Body of pancreas (tissue), 4 donors: ENCODE data around the gene ARHGAP44. TPM values are rescaled to one million over a fixed set of nuclear protein-coding genes. Genes with fewer than 3 reads are reported as not detected.

Experiments used
- ATAC-seq: fragments of 150-250 bp; one replicate; pipeline ENCODE4 v1.9.1; 2016
- DNase-seq, 4 donors: peaks; one replicate each; pipeline ENCODE4 v3.0.0-alpha.2; 2019
- H3K27ac ChIP-seq, 4 donors: fragments of 200-600 bp; sonication (generic); 1 replicate in 3 of 4; 2 replicates in 1 of 4; pipeline versions ENCODE4 v1.5.1 to v1.6.1; 2016 to 2019; ENCODE audit warnings: mild to moderate bottlenecking in 1 of 4, mixed read lengths in 1 of 4, moderate library complexity in 1 of 4
- H3K27me3 ChIP-seq, 2 donors: fragments of 200-600 bp; sonication (generic); one replicate each; pipeline ENCODE4 v1.6.0; 2016; ENCODE audit warnings: mild to moderate bottlenecking in 1 of 2
- H3K36me3 ChIP-seq, 2 donors: fragments of 200-600 bp; sonication (generic); replicated peaks in 1 of 2; 2 replicates each; pipeline ENCODE4 v1.5.1; 2016; ENCODE audit warnings: low read depth in 2 of 2; ENCODE audit not compliant: insufficient read depth in 1 of 2
- H3K4me1 ChIP-seq: fragments of 200-600 bp; sonication (generic); one replicate; pipeline ENCODE4 v1.6.0; 2016
- H3K4me3 ChIP-seq, 2 donors: fragments of 200-600 bp; sonication (generic); 1 replicate in 1 of 2; 2 replicates in 1 of 2; pipeline ENCODE4 v1.5.1; 2016 to 2019
- H3K9me3 ChIP-seq, 3 donors: fragments of 200-600 bp; sonication (generic); 1 replicate in 2 of 3; 2 replicates in 1 of 3; pipeline ENCODE4 v1.5.1; 2016
- POLR2A ChIP-seq, 3 donors: fragments of 450-650 bp; IDR thresholded peaks; one replicate each; pipeline ENCODE4 v1.6.1; 2016; ENCODE audit warnings: antibody characterized with exemption in 3 of 3, mild to moderate bottlenecking in 2 of 3
- WGBS, 2 donors: methylation state at CpG; one replicate each; pipeline ENCODE4 v1.1.5; 2017; 5-methylcytosine and 5-hydroxymethylcytosine counted together
- intact Hi-C: fragments of 100-400 bp; cut with DNase I; formaldehyde crosslinking; loops from one replicate; pipeline ENCODE4 v1.15.1; 2023
- total RNA-seq, 2 donors: library from RNA; depleted of rRNA; stranded (reverse); fragments of >200 nt; gene quantifications; one replicate each; pipeline ENCODE4 v1.1.0, GENCODE V29; 2016
- TF ChIP-seq, protein P1 (sequence below), 7 experiments: fragments of 450-650 bp in 4 of 7; fragments of 200-600 bp in 3 of 7; sonication (generic) in 3 of 7; IDR thresholded peaks; one replicate each; pipeline ENCODE4 v1.5.1; 2016 to 2019; ENCODE audit warnings: antibody characterized with exemption in 7 of 7

ARHGAP44 gene
- total RNA-seq, 2 donors from 2014 or later, result 5.7 to 6.3 TPM

DNA sequence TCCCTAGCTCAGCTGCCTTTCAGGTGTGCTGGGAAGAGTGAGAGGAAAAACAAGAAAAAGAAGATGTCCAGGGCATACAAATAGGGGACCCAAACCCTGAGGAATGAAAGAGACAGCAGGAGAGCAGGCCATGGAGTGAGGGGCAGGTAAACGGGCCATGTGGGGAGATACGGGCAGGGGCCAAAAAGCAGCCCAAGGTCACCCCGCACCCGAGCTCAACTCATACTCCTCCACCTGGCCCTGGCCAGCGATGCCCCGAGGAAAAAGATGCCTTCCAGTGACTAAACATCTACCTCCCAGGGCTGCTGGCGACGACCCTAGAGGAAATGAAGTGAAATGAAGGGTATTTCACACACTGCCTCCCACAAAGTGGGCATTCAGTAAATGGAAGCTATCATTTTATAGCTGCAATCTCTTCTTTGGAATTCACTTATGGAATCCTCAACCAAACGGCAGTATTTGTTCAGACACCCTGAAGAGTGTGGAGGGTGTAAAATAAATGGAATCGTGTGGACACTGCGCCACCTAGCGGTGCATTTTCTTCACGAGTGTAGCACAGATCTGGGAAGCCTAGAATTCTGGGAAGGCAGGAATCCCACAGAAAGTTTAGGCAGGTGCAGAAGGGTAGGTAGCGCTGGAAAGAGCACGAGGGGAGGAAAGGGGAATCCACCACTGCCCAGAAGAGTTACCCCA is 213.6 kb downstream of the ARHGAP44 start:
- Histone ChIP-seq H3K36me3 (peaks cover 12 to 42% of the 10 kb centered on the region in 2 donors), H3K9me3 (no peaks in the 10 kb centered on the region), H3K4me3 (no peak overlapping the region), H3K4me1 (no peaks in the 10 kb centered on the region), H3K27me3 (no peaks in the 10 kb centered on the region), H3K27ac (no peak overlapping the region)
- TF ChIP-seq, protein P1, sequence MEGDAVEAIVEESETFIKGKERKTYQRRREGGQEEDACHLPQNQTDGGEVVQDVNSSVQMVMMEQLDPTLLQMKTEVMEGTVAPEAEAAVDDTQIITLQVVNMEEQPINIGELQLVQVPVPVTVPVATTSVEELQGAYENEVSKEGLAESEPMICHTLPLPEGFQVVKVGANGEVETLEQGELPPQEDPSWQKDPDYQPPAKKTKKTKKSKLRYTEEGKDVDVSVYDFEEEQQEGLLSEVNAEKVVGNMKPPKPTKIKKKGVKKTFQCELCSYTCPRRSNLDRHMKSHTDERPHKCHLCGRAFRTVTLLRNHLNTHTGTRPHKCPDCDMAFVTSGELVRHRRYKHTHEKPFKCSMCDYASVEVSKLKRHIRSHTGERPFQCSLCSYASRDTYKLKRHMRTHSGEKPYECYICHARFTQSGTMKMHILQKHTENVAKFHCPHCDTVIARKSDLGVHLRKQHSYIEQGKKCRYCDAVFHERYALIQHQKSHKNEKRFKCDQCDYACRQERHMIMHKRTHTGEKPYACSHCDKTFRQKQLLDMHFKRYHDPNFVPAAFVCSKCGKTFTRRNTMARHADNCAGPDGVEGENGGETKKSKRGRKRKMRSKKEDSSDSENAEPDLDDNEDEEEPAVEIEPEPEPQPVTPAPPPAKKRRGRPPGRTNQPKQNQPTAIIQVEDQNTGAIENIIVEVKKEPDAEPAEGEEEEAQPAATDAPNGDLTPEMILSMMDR (IDR thresholded peaks at IDR 0.05), result peak; percentile 69 to 89 (median 75)
- TF ChIP-seq POLR2A (IDR thresholded peaks at IDR 0.05), result no peak
- WGBS, 2 donors, result 37 to 41% methylated on average over 15 of the region's 15 CpGs
- DNase-seq, result peak; percentile 72 to 87 (median 75)
- intact Hi-C loops, result no loop called here
- ATAC-seq, result peak; percentile 59

GRCh38 chr17:13003454-13003851 is 214.2 kb downstream of the ARHGAP44 start:
- H3K4me3 ChIP-seq, result no peak overlapping the region
- H3K27me3 ChIP-seq, result no peaks in the 10 kb centered on the region
- no peaks in the 10 kb centered on the region for H3K9me3 ChIP-seq
- peaks cover 15 to 39% of the 10 kb centered on the region in 2 donors for H3K36me3 ChIP-seq
- TF ChIP-seq, protein P1 (IDR thresholded peaks at IDR 0.05), result no peak
- TF ChIP-seq POLR2A (IDR thresholded peaks at IDR 0.05), result no peak
- ATAC-seq (no peak), DNase-seq (no peak)
- intact Hi-C loops, result no loop called here
- H3K4me1 ChIP-seq, result no peaks in the 10 kb centered on the region
- 67 to 81% methylated on average over 7 to 9 of the region's 9 CpGs for WGBS, 2 donors
- H3K27ac ChIP-seq, result no peak overlapping the region

DNA sequence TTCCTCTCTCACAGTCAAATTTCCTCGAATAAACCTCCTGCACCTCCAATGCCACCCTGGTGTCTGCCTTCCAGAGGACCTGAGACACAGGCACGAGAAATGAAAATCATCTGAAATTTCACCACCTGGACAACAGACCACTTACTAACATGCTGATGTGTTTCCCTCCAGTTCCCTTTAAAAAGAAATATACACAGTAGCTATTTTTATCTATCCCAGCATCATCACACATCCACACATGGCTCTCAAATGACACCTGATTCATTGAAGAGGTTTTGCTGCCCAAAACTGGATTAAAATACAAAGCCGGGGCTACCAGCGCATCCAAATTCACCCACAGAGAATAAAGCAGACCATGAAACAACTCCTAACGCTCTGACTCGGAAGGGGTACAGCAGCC is 214.6 kb downstream of the ARHGAP44 start:
- ATAC-seq, result no peak
- Histone ChIP-seq H3K27me3 (no peaks in the 10 kb centered on the region), H3K27ac (no peak overlapping the region), H3K36me3 (peaks cover 16 to 37% of the 10 kb centered on the region in 2 donors), H3K4me3 (no peak overlapping the region), H3K4me1 (no peaks in the 10 kb centered on the region), H3K9me3 (no peaks in the 10 kb centered on the region)
- 86 to 92% methylated on average over 6 of the region's 6 CpGs for WGBS, 2 donors
- intact Hi-C loops, result no loop called here
- TF ChIP-seq, protein P1 (IDR thresholded peaks at IDR 0.05), result no peak
- TF ChIP-seq POLR2A (IDR thresholded peaks at IDR 0.05), result no peak
- DNase-seq, result no peak

- Histone ChIP-seq H3K4me3 (no peak overlapping the region), H3K27me3 (no peaks in the 10 kb centered on the region), H3K36me3 (peaks cover 16 to 35% of the 10 kb centered on the region in 2 donors), H3K9me3 (no peaks in the 10 kb centered on the region), H3K27ac (no peak overlapping the region), H3K4me1 (no peaks in the 10 kb centered on the region)
- no peak for TF ChIP-seq POLR2A (IDR thresholded peaks at IDR 0.05)
- TF ChIP-seq, protein P1 (IDR thresholded peaks at IDR 0.05), result no peak
- no peak for DNase-seq
- intact Hi-C loops, result no loop called here
- no peak for ATAC-seq
- 69 to 92% methylated on average over 4 of the region's 4 CpGs for WGBS, 2 donors
Measured at GRCh38 chr17:13004336-13004735, 215.0 kb downstream of the ARHGAP44 start.

- peaks cover 11 to 33% of the 10 kb centered on the region in 2 donors for H3K36me3 ChIP-seq
- no peak overlapping the region for H3K27ac ChIP-seq
- DNase-seq, result no peak
- H3K9me3 ChIP-seq, result no peaks in the 10 kb centered on the region
- no peaks in the 10 kb centered on the region for H3K27me3 ChIP-seq
- no peaks in the 10 kb centered on the region for H3K4me1 ChIP-seq
- intact Hi-C loops, result no loop called here
- TF ChIP-seq, protein P1 (IDR thresholded peaks at IDR 0.05), result no peak
- TF ChIP-seq POLR2A (IDR thresholded peaks at IDR 0.05), result no peak
- H3K4me3 ChIP-seq, result no peak overlapping the region
- WGBS, 2 donors, result 74 to 80% methylated on average over 6 of the region's 6 CpGs
- ATAC-seq, result no peak
Measured at GRCh38 chr17:13005530-13005929, 216.2 kb downstream of the ARHGAP44 start.
